GM12878 (cell line): ENCODE data around the gene PCCB. TPM values are rescaled to one million over a fixed set of nuclear protein-coding genes. Genes with fewer than 3 reads are reported as not detected.

ENCODE experiments used
- ETV6 ChIP-seq, 2 experiments: fragments of 450-650 bp in 1 of 2; IDR thresholded peaks in 1 of 2; conservative IDR thresholded peaks in 1 of 2; 2 replicates each; pipeline ENCODE4 v1.6.1; 2014; ENCODE audit warnings: antibody characterized with exemption in 1 of 2, borderline replicate concordance in 1 of 2, low read depth in 1 of 2, mild to moderate bottlenecking in 1 of 2, moderate library complexity in 1 of 2
- KLF5 ChIP-seq: fragments of 450-650 bp; IDR thresholded peaks from 2 replicates; pipeline ENCODE4 v1.6.1; 2014; ENCODE audit warnings: mild to moderate bottlenecking; ENCODE audit not compliant: partially characterized antibody
- polyA plus RNA-seq, 11 experiments: library from polyadenylated mRNA; depleted of rRNA in 4 of 11; unstranded in 6 of 11; stranded (reverse) in 5 of 11; fragments of >200 nt; fragmentation: Nextera tagmentation in 4 of 11; fragmentation: Illumina TruSeq in 1 of 11; extraction: Ambion mirVana in 4 of 11; extraction: Trizol in 1 of 11; gene quantifications; 1 replicate in 1 of 11; 2 replicates in 10 of 11; pipeline versions ENCODE4 v1.2.1 to v1.2.3, GENCODE V29; 2011 to 2016; ENCODE audit warnings: inconsistent platforms in 2 of 11, missing spikeins in 2 of 11, low read depth in 1 of 11
- total RNA-seq, 4 experiments: library from RNA; depleted of rRNA in 3 of 4; stranded (reverse); fragments of >200 nt in 3 of 4; fragmentation: Illumina TruSeq in 1 of 4; extraction: Trizol in 1 of 4; gene quantifications; 2 replicates each; pipeline versions ENCODE4 v1.2.1 to v1.2.3, GENCODE V29; 2013 to 2021
- TF ChIP-seq, protein P1 (sequence below): IDR thresholded peaks from 2 replicates; pipeline ENCODE4 v1.6.1; 2012; ENCODE audit warnings: improper control_type of control experiment, low read depth, low read length; ENCODE audit not compliant: insufficient replicate concordance
- TF ChIP-seq, protein P2 (sequence below): IDR thresholded peaks from 2 replicates; pipeline ENCODE4 v1.6.1; 2012; ENCODE audit warnings: mild to moderate bottlenecking, low read depth, low read length
- TF ChIP-seq, protein P3 (sequence below): fragments of 450-650 bp; IDR thresholded peaks from 2 replicates; pipeline ENCODE4 v1.6.1; 2017; ENCODE audit warnings: antibody characterized with exemption, mild to moderate bottlenecking, moderate library complexity

The PCCB gene
- total and polyA plus RNA-seq, 10 of the 15 experiments (the other 5 are each of a cell fraction or from before 2014, with no cell fraction given): 67.2 to 133 (median 86.9) TPM

DNA sequence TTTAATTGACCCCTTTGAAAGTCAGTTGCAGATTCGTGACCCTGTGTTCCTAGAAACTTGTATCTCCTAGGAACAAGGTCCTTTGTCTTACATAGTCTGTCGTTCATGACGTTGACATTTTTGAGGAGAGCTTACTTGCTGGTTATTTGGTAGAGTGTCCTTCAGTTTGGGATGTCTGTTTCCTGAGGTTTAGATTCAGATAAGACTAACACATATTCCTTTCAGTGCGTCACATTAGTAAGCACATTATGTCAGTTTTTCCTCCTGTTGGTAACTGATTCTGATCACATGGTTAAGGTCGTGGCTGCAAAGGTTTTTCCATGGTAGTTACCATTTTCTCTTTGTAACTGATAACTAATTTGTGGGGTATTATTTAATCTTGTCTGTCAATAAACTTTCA lies 80.8 kb downstream of the PCCB start (continued):
- TF ChIP-seq, protein P1, sequence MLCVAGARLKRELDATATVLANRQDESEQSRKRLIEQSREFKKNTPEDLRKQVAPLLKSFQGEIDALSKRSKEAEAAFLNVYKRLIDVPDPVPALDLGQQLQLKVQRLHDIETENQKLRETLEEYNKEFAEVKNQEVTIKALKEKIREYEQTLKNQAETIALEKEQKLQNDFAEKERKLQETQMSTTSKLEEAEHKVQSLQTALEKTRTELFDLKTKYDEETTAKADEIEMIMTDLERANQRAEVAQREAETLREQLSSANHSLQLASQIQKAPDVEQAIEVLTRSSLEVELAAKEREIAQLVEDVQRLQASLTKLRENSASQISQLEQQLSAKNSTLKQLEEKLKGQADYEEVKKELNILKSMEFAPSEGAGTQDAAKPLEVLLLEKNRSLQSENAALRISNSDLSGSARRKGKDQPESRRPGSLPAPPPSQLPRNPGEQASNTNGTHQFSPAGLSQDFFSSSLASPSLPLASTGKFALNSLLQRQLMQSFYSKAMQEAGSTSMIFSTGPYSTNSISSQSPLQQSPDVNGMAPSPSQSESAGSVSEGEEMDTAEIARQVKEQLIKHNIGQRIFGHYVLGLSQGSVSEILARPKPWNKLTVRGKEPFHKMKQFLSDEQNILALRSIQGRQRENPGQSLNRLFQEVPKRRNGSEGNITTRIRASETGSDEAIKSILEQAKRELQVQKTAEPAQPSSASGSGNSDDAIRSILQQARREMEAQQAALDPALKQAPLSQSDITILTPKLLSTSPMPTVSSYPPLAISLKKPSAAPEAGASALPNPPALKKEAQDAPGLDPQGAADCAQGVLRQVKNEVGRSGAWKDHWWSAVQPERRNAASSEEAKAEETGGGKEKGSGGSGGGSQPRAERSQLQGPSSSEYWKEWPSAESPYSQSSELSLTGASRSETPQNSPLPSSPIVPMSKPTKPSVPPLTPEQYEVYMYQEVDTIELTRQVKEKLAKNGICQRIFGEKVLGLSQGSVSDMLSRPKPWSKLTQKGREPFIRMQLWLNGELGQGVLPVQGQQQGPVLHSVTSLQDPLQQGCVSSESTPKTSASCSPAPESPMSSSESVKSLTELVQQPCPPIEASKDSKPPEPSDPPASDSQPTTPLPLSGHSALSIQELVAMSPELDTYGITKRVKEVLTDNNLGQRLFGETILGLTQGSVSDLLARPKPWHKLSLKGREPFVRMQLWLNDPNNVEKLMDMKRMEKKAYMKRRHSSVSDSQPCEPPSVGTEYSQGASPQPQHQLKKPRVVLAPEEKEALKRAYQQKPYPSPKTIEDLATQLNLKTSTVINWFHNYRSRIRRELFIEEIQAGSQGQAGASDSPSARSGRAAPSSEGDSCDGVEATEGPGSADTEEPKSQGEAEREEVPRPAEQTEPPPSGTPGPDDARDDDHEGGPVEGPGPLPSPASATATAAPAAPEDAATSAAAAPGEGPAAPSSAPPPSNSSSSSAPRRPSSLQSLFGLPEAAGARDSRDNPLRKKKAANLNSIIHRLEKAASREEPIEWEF: no peak
- TF ChIP-seq, protein P2, sequence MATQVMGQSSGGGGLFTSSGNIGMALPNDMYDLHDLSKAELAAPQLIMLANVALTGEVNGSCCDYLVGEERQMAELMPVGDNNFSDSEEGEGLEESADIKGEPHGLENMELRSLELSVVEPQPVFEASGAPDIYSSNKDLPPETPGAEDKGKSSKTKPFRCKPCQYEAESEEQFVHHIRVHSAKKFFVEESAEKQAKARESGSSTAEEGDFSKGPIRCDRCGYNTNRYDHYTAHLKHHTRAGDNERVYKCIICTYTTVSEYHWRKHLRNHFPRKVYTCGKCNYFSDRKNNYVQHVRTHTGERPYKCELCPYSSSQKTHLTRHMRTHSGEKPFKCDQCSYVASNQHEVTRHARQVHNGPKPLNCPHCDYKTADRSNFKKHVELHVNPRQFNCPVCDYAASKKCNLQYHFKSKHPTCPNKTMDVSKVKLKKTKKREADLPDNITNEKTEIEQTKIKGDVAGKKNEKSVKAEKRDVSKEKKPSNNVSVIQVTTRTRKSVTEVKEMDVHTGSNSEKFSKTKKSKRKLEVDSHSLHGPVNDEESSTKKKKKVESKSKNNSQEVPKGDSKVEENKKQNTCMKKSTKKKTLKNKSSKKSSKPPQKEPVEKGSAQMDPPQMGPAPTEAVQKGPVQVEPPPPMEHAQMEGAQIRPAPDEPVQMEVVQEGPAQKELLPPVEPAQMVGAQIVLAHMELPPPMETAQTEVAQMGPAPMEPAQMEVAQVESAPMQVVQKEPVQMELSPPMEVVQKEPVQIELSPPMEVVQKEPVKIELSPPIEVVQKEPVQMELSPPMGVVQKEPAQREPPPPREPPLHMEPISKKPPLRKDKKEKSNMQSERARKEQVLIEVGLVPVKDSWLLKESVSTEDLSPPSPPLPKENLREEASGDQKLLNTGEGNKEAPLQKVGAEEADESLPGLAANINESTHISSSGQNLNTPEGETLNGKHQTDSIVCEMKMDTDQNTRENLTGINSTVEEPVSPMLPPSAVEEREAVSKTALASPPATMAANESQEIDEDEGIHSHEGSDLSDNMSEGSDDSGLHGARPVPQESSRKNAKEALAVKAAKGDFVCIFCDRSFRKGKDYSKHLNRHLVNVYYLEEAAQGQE: no peak
- TF ChIP-seq, protein P3, sequence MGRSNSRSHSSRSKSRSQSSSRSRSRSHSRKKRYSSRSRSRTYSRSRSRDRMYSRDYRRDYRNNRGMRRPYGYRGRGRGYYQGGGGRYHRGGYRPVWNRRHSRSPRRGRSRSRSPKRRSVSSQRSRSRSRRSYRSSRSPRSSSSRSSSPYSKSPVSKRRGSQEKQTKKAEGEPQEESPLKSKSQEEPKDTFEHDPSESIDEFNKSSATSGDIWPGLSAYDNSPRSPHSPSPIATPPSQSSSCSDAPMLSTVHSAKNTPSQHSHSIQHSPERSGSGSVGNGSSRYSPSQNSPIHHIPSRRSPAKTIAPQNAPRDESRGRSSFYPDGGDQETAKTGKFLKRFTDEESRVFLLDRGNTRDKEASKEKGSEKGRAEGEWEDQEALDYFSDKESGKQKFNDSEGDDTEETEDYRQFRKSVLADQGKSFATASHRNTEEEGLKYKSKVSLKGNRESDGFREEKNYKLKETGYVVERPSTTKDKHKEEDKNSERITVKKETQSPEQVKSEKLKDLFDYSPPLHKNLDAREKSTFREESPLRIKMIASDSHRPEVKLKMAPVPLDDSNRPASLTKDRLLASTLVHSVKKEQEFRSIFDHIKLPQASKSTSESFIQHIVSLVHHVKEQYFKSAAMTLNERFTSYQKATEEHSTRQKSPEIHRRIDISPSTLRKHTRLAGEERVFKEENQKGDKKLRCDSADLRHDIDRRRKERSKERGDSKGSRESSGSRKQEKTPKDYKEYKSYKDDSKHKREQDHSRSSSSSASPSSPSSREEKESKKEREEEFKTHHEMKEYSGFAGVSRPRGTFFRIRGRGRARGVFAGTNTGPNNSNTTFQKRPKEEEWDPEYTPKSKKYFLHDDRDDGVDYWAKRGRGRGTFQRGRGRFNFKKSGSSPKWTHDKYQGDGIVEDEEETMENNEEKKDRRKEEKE: no peak
- TF ChIP-seq KLF5: no peak
- TF ChIP-seq ETV6 (conservative IDR thresholded peaks at IDR 0.05 in 1 of 2, IDR thresholded peaks at IDR 0.05 in 1 of 2; ENCODE audit: borderline replicate concordance in 1 of 2, low read depth in 1 of 2): no peak
